Measurements from ENCODE around the gene FGD6. TPM values are rescaled to one million over a fixed set of nuclear protein-coding genes. Genes with fewer than 3 reads are reported as not detected.
A peak's percentile ranks its signal among the peaks of the same experiment; 100 is the strongest.

FGD6 gene
- total RNA-seq, 1 experiment from 2014 or later = 28.3 TPM

DNA sequence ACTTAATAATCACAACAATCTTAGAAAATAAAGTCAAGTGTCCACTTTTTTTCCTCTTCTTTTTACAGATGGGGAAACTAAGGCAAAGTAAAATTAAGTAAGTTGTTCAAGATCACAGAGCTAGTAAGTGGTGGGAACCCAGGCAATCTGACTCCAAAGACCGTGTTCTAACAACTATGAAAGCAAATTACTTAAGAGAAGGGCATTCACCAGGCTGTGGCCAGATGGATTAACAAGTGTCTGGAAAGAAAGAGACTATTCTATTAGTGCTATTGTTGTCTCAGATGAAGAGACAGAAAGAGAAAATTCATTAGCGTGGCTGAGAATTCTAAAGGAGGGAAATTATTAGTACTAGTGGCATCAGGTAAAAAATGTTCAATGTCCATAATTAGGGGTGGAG, 48.5 kb downstream of the FGD6 start:
- intact Hi-C loops (cut with micrococcal nuclease; ENCODE audit: unreplicated experiment) = no loop called here

DNA sequence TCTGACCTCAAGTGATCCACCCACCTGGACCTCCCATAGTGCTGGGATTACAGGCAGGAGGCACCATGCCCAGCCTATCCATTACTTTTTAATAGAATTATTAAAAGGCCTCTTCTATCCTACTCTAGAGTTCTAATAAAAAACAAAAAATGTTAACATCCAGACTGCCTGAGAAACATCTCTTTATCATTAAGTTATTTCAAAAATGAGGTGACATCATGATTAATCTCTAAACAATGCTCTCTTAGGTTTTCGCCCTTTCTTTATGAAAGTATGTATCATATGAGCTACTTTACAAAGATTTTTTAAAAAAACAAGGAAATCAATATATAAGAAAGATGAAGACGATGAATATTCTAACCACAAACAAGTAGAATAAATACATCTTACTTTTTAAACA, 52.6 kb downstream of the FGD6 start:
- Histone ChIP-seq H3K4me3 (ENCODE audit: low read depth in 2 of 2, low read length in 2 of 2) (no peak overlapping the region), H3K9me3 (ENCODE audit: control insufficient read depth, insufficient read depth, low read depth, low read length) (no peaks in the 10 kb centered on the region), H3K27ac (ENCODE audit: low read length) (no peak overlapping the region), H3K36me3 (ENCODE audit: control insufficient read depth, insufficient read depth, low read length) (no peaks in the 10 kb centered on the region), H3K27me3 (ENCODE audit: control insufficient read depth, insufficient read depth, low read length) (no peaks in the 10 kb centered on the region), H3K4me1 (ENCODE audit: control insufficient read depth, insufficient read depth, low read length) (no peaks in the 10 kb centered on the region; the same call in 1 of the 2 replicates)
- TF ChIP-seq, protein P1, sequence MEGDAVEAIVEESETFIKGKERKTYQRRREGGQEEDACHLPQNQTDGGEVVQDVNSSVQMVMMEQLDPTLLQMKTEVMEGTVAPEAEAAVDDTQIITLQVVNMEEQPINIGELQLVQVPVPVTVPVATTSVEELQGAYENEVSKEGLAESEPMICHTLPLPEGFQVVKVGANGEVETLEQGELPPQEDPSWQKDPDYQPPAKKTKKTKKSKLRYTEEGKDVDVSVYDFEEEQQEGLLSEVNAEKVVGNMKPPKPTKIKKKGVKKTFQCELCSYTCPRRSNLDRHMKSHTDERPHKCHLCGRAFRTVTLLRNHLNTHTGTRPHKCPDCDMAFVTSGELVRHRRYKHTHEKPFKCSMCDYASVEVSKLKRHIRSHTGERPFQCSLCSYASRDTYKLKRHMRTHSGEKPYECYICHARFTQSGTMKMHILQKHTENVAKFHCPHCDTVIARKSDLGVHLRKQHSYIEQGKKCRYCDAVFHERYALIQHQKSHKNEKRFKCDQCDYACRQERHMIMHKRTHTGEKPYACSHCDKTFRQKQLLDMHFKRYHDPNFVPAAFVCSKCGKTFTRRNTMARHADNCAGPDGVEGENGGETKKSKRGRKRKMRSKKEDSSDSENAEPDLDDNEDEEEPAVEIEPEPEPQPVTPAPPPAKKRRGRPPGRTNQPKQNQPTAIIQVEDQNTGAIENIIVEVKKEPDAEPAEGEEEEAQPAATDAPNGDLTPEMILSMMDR (IDR thresholded peaks at IDR 0.05) = no peak
- TF ChIP-seq SIN3A (IDR thresholded peaks at IDR 0.05; ENCODE audit: borderline replicate concordance, insufficient read depth, low read depth, low read length) (no peak), TCF7L2 (IDR thresholded peaks at IDR 0.05; ENCODE audit: low read depth, low read length) (no peak), POLR2AphosphoS5 (IDR thresholded peaks at IDR 0.05; ENCODE audit: low read depth, low read length) (no peak)
- TF ChIP-seq, protein P2, sequence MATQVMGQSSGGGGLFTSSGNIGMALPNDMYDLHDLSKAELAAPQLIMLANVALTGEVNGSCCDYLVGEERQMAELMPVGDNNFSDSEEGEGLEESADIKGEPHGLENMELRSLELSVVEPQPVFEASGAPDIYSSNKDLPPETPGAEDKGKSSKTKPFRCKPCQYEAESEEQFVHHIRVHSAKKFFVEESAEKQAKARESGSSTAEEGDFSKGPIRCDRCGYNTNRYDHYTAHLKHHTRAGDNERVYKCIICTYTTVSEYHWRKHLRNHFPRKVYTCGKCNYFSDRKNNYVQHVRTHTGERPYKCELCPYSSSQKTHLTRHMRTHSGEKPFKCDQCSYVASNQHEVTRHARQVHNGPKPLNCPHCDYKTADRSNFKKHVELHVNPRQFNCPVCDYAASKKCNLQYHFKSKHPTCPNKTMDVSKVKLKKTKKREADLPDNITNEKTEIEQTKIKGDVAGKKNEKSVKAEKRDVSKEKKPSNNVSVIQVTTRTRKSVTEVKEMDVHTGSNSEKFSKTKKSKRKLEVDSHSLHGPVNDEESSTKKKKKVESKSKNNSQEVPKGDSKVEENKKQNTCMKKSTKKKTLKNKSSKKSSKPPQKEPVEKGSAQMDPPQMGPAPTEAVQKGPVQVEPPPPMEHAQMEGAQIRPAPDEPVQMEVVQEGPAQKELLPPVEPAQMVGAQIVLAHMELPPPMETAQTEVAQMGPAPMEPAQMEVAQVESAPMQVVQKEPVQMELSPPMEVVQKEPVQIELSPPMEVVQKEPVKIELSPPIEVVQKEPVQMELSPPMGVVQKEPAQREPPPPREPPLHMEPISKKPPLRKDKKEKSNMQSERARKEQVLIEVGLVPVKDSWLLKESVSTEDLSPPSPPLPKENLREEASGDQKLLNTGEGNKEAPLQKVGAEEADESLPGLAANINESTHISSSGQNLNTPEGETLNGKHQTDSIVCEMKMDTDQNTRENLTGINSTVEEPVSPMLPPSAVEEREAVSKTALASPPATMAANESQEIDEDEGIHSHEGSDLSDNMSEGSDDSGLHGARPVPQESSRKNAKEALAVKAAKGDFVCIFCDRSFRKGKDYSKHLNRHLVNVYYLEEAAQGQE (IDR thresholded peaks at IDR 0.05; ENCODE audit: insufficient read depth in 1 of 2, low read depth in 2 of 2, low read length in 1 of 2) = no peak
- in situ Hi-C loops (cut with HindIII; ENCODE audit: low pct_unique_long_range_greater_than_20kb, low sequenced_read_pairs) = no loop called here
- intact Hi-C loops (cut with micrococcal nuclease; ENCODE audit: unreplicated experiment) = no loop called here
- DNase-seq (ENCODE audit: low read depth, low spot score) (no peak), ATAC-seq (no peak)
- ChIA-PET CTCF (no interaction called here), POLR2A (interaction anchor here (0.7 kb wide), 1 partner anchor 137 kb away, joined by 10 read pairs; no protein-coding TSS in a partner anchor)
- BruUV-seq (replicated peaks) = no TSS peak

More for the DNA sequence above, 48.5 kb downstream of the FGD6 start:
- ChIA-PET POLR2A (no interaction called here), CTCF (no interaction called here)
- DNase-seq (ENCODE audit: low read depth, low spot score) (no peak), ATAC-seq (no peak)
- Histone ChIP-seq H3K9me3 (ENCODE audit: control insufficient read depth, insufficient read depth, low read depth, low read length) (no peaks in the 10 kb centered on the region), H3K27me3 (ENCODE audit: control insufficient read depth, insufficient read depth, low read length) (no peaks in the 10 kb centered on the region), H3K27ac (ENCODE audit: low read length) (no peak overlapping the region), H3K4me1 (ENCODE audit: control insufficient read depth, insufficient read depth, low read length) (peaks cover 14% of the 10 kb centered on the region), H3K4me3 (ENCODE audit: low read depth in 2 of 2, low read length in 2 of 2) (no peak overlapping the region), H3K36me3 (ENCODE audit: control insufficient read depth, insufficient read depth, low read length) (no peaks in the 10 kb centered on the region)
- TF ChIP-seq POLR2AphosphoS5 (IDR thresholded peaks at IDR 0.05; ENCODE audit: low read depth, low read length) (no peak), TCF7L2 (IDR thresholded peaks at IDR 0.05; ENCODE audit: low read depth, low read length) (no peak), SIN3A (IDR thresholded peaks at IDR 0.05; ENCODE audit: borderline replicate concordance, insufficient read depth, low read depth, low read length) (no peak)
- TF ChIP-seq, protein P2 (IDR thresholded peaks at IDR 0.05; ENCODE audit: insufficient read depth in 1 of 2, low read depth in 2 of 2, low read length in 1 of 2) = no peak
- TF ChIP-seq, protein P1 (IDR thresholded peaks at IDR 0.05) = no peak
- in situ Hi-C loops (cut with HindIII; ENCODE audit: low pct_unique_long_range_greater_than_20kb, low sequenced_read_pairs) = no loop called here
- BruUV-seq (replicated peaks) = TSS peak; percentile 35

Measured in Panc1 (cell line).